ENCODE results near the gene ALLC. TPM values are rescaled to one million over a fixed set of nuclear protein-coding genes. Genes with fewer than 3 reads are reported as not detected.

ALLC gene
- total and polyA plus RNA-seq, 10 donors: not detected

- no peak for DNase-seq
Measured at GRCh38 chr2:3728104-3729054, 70.4 kb downstream of the ALLC start.

DNA sequence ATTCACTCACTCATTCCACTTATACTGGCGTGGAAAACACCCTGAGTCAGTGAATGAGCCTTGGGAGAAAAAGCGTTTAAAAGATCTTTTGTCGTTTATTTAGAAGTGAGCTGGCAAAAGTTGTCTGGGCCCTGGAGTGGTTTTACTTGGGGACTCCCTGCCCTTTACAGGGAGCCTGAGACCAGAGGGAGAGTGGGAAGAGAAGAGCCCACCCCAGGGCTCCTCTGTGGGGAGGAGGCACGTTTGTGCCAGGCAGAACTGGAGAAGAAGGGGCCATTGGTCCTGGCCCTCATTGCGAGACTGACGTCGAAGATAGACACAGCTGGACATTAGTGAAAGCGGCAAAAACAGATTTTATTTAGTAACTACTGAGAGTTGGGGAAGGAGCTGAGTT, 71.1 kb downstream of the ALLC start:
- peaks cover 0 to 13% (median 0%) of the 10 kb centered on the region in 7 donors for H3K27me3 ChIP-seq (replicated peaks in 1 of 7)
- WGBS, 5 donors: 81 to 91% (median 86%) methylated on average over 8 of the region's 8 CpGs
- no peak overlapping the region for H3K4me3 ChIP-seq
- no peak overlapping the region for H3K27ac ChIP-seq
- no peak for DNase-seq
- no peak for TF ChIP-seq POLR2A (IDR thresholded peaks at IDR 0.05)
- no peak for TF ChIP-seq POLR2AphosphoS5 (IDR thresholded peaks at IDR 0.05)
- TF ChIP-seq CTCF (IDR thresholded peaks at IDR 0.05 in 8 of 11, conservative IDR thresholded peaks at IDR 0.05 in 3 of 11): no peak
- intact Hi-C loops (cut with DNase I; ENCODE audit: low total_unique reads): no loop called here
- no peaks in the 10 kb centered on the region for H3K36me3 ChIP-seq
- H3K4me1 ChIP-seq: peaks cover 0 to 11% (median 6%) of the 10 kb centered on the region in 6 donors
- H3K9me3 ChIP-seq: no peaks in the 10 kb centered on the region

More at GRCh38 chr2:3728104-3729054, 70.4 kb downstream of the ALLC start:
- no peaks in the 10 kb centered on the region for H3K36me3 ChIP-seq
- TF ChIP-seq CTCF (IDR thresholded peaks at IDR 0.05 in 8 of 11, conservative IDR thresholded peaks at IDR 0.05 in 3 of 11) (peak in 10 of 11 experiments; percentile 34 to 59 (median 48)), POLR2A (IDR thresholded peaks at IDR 0.05) (no peak)
- intact Hi-C loops (cut with DNase I; ENCODE audit: low total_unique reads): no loop called here
- no peak overlapping the region for H3K4me3 ChIP-seq
- H3K27me3 ChIP-seq (replicated peaks in 1 of 7): peaks cover 0 to 13% (median 0%) of the 10 kb centered on the region in 7 donors
- no peak overlapping the region for H3K27ac ChIP-seq
- H3K9me3 ChIP-seq: no peaks in the 10 kb centered on the region
- 27 to 36% (median 33%) methylated on average over 21 to 22 of the region's 22 CpGs for WGBS, 5 donors
- H3K4me1 ChIP-seq: peaks cover 0 to 11% (median 6%) of the 10 kb centered on the region in 6 donors

GRCh38 chr2:3729786-3730185, 71.8 kb downstream of the ALLC start:
- no peak for TF ChIP-seq CTCF (IDR thresholded peaks at IDR 0.05 in 8 of 11, conservative IDR thresholded peaks at IDR 0.05 in 3 of 11)
- no peak for TF ChIP-seq POLR2A (IDR thresholded peaks at IDR 0.05)
- no peak for TF ChIP-seq POLR2AphosphoS5 (IDR thresholded peaks at IDR 0.05)
- peaks cover 0 to 13% (median 0%) of the 10 kb centered on the region in 7 donors for H3K27me3 ChIP-seq (replicated peaks in 1 of 7)
- intact Hi-C loops (cut with DNase I; ENCODE audit: low total_unique reads): no loop called here

DNA sequence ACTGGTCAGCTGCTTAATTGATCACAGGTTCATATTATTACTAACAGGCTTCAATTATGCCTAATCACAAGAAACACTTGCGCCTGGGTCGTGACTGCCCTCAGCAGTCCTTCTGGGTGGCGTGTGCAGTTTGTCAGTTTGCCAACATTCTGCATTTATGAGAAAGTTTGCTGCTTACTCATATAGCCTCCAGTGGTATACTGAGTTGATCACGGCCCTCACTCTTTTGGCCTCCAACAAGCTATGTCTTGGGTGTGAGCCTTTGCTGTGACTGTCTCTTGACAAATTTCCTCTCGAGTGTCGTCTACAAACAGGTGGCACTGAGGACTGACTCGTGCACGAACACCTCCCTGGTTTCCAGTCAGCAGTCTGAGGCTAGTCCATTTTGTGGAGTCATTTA, 72.6 kb downstream of the ALLC start:
- intact Hi-C loops (cut with DNase I; ENCODE audit: low total_unique reads): no loop called here
- no peak overlapping the region for H3K27ac ChIP-seq
- H3K4me3 ChIP-seq: no peak overlapping the region
- no peak for DNase-seq
- no peaks in the 10 kb centered on the region for H3K36me3 ChIP-seq
- H3K27me3 ChIP-seq (replicated peaks in 1 of 7): peaks cover 0 to 13% (median 0%) of the 10 kb centered on the region in 7 donors
- 87 to 97% (median 90%) methylated on average over 8 of the region's 8 CpGs for WGBS, 5 donors
- H3K4me1 ChIP-seq: peaks cover 0 to 11% (median 6%) of the 10 kb centered on the region in 6 donors
- H3K9me3 ChIP-seq: no peaks in the 10 kb centered on the region
- TF ChIP-seq POLR2A (IDR thresholded peaks at IDR 0.05): no peak
- TF ChIP-seq CTCF (IDR thresholded peaks at IDR 0.05 in 8 of 11, conservative IDR thresholded peaks at IDR 0.05 in 3 of 11): no peak
- TF ChIP-seq POLR2AphosphoS5 (IDR thresholded peaks at IDR 0.05): no peak

More at GRCh38 chr2:3729786-3730185, 71.8 kb downstream of the ALLC start:
- Histone ChIP-seq H3K27ac (no peak overlapping the region), H3K4me1 (peaks cover 0 to 11% (median 6%) of the 10 kb centered on the region in 6 donors), H3K4me3 (no peak overlapping the region), H3K36me3 (no peaks in the 10 kb centered on the region), H3K9me3 (no peaks in the 10 kb centered on the region)
- 76 to 90% (median 87%) methylated on average over 9 of the region's 9 CpGs for WGBS, 5 donors
- no peak for DNase-seq
